A549 treated with Hydrocortisone at 1 μM for 4 hours (cell line): ENCODE measurements around the gene CP. TPM values are rescaled to one million over a fixed set of nuclear protein-coding genes. Genes with fewer than 3 reads are reported as not detected.

Source experiments
- total RNA-seq: library from RNA; stranded (reverse); fragments of 200-300 nt; extraction: Qiagen RNA extraction; gene quantifications from 5 replicates; pipeline ENCODE4 v1.2.3, GENCODE V29; 2022

Gene CP
- total RNA-seq: 3.4 to 7.5 TPM (median 6.7 TPM) in 5 replicates

DNA sequence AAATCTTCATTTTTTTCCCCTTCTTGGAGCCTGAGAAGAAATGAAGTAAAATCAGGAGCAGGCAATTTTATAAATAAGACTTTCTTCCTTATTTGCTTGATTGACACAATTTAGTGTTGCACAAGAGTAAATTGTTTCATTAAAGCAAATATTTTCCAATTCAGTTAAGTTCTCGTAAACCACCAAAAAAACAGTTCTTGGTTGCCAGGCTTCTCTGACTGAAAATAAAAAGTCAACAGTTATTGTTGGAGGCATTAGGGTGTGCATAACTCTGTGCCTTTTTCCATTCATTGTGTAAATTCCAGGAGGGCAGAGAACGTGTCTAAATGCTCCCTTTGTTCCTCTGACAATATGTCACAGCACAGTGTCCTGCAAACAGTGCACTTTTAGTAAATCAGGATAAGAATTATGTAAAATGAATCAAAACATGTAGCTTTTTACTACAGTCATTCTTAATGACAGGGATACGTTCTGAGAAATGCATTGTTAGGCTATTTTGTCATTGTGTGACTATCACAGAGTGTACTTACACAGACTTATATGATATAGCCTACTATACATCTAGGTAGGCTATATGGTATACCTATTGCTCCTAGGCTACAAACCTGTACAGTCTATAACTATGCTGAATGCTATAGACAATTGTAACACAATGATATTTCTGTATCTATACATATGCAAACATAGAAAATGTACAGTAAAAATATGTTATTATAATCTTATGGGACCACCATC lies at the start of gene CP:
CP (minus strand) TSS at position 47 of the 735 bp plus-strand sequence; CDS start at position 10, 37 bp downstream.

DNA sequence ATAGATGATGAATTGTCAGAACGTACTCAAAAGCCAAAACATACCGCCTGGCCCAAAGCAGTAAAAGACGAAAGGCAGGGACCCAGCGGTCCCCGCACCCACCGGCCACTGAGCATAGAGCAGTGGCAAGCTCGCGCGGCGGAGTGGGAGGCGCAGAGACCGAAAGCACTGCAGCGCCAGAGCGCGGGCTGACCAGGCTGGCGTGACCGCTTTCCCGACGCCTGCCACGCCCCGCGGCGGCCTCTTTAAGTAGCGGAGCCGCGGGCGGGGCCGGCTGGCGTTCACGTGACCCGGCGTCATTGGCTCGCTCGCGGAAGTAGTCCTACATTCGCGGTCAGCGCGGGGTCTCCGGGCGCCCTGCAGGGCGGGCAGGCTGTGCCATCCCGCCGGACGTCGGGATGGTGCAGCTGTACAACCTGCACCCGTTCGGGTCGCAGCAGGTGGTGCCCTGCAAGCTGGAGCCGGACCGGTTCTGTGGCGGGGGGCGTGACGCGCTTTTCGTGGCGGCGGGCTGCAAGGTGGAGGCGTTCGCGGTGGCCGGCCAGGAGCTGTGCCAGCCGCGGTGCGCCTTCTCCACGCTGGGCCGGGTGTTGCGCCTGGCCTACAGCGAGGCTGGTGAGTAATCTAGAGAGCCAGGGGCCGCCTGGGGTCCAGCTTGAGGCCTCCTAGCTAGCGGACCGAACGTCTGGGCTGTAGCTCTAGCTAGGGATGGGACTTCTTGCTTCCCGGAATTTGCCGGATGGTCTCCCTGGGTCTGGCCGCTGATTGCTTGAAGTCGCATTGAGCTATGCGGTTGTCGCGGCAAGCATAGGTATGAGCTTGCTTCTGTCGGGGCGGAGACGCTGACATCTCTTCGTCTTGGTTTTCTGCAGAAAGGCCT lies 92.1 kb downstream of the CP start, which contains the start of gene HPS3:
HPS3 (plus strand) TSS at position 313 of the 880 bp plus-strand sequence; CDS start at position 399, 86 bp downstream.

Other genes starting within 250 kb of the CP start
- 33.1 to 45.4 TPM (median 34.7 TPM) in 5 replicates for gene GYG1, start 230.3 kb downstream of the CP start, total RNA-seq
- 11.2 to 21.7 TPM (median 15.6 TPM) in 5 replicates for gene HLTF, start 135.3 kb downstream of the CP start, total RNA-seq
- gene HPS3, start 92.2 kb downstream of the CP start, total RNA-seq: 32.0 to 35.8 TPM (median 34.2 TPM) in 5 replicates
- gene TM4SF18, start 111.8 kb upstream of the CP start, total RNA-seq: 30.3 to 41.5 TPM (median 33.5 TPM) in 5 replicates
- gene TM4SF1, start 155.8 kb upstream of the CP start, total RNA-seq: 948 to 1,744 TPM (median 1,223 TPM) in 5 replicates